Measurements from ENCODE around the gene RNF224.

RNF224 gene

DNA sequence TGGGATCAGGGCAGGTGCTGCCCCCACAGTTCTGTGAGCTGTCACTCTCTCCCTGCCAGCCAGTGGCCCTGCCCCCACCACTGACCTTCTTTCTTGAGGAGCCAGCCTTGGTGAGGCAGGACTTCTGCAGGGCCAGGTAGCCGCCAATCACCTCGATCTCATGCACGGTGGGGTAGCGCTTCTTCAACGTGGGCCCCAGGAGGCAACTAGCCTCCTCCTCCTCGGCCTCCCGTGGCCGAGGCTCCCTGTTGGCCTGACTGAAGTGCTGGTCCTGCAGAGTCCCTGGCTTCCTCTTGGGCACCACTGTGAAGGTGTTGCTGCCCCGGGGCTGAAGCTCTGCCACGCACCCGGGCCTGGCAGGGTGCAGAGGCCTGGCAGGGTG is 28.4 kb upstream of the RNF224 start:
- TF ChIP-seq GATA3 (IDR thresholded peaks at IDR 0.05; ENCODE audit: low read depth, low read length): no peak
- TF ChIP-seq GATA2 (IDR thresholded peaks at IDR 0.05; ENCODE audit: low read depth, low read length): no peak

DNA sequence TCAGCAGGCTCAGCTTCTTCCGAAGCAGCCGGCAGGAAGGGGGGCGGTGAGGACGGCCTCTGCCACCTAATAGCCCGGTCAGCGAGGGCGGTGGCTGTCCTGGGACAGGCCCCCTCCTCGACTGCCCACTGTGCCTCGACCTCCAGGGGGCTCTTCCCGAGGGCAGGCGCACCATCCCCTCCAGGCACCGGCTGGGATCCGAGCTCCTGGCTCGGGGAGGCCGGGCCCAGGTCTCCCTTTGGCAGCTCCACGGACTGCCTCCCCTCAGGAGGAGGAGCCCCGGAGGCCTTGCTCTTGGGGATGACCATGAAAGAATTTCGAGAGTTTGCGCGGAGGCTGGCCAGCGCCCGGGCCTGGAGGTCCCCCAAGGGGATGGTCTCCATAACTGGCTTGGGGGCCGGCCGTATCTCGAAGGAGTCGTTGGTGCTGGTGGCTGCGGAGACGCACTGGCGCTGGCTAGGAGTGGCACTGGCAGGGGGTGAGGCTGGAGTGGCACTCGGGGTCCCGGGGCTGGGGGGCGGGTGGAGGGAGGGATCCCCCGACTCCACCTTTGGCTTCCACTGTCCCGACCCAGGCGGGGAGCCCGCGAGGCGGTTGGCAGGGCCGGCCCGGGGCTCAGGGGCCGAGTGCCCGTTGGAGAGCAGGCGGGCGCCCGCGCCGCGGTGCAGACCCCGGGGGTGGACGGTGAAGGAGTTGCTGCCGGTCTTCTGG is 27.7 kb upstream of the RNF224 start:
- no peak for TF ChIP-seq GATA2 (IDR thresholded peaks at IDR 0.05; ENCODE audit: low read depth, low read length)
- TF ChIP-seq GATA3 (IDR thresholded peaks at IDR 0.05; ENCODE audit: low read depth, low read length): no peak

DNA sequence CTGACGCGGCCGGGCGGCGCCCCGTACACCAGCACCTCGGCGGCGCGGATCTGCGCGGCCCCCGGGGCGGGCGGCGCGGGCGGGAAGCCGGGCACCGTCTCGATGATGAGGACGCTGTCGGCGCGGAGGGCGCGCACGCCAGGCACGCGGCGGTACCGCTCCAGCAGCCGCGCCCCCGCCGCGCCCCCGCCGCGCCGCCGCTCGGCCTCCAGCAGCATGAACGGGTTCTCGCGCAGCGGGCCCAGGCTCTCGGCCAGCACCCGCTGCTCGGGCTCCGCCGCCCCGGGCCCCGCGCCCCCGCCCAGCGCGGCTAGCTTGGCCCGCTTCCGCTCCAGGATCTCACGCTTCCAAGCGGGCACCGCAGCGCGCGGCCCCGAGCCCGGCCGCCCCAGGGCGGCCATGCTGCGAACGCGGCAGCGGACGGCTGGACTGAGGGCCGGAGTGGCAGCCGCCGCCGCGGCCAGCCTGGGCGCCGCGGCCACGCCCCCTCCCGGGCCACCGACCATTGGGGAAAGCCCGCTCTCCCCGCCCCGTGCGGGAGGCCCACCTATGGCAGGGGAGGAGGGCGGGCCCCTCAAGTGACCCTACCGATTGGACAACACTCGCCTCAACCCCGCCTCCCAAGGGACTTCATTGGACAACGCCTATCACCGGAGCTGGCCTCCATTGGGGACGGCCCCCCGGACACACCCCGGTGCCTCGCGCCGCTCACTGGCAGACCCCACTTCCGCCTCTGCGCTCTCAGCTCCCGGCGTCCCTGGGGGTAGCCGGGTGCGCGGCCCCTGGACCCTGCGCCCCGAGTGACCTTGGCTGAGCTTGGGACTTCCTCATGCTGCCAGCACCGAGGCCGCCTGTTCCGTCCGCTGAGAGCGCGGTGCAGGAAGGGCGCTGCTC is 26.7 kb upstream of the RNF224 start, which contains the start of gene TPRN:
Gene TPRN (minus strand): TSS at position 431 of the 894 bp plus-strand sequence. CDS start 30 bp downstream, at position 401.
- TF ChIP-seq GATA3 (IDR thresholded peaks at IDR 0.05; ENCODE audit: low read depth, low read length) (no peak), GATA2 (IDR thresholded peaks at IDR 0.05; ENCODE audit: low read depth, low read length) (no peak)

DNA sequence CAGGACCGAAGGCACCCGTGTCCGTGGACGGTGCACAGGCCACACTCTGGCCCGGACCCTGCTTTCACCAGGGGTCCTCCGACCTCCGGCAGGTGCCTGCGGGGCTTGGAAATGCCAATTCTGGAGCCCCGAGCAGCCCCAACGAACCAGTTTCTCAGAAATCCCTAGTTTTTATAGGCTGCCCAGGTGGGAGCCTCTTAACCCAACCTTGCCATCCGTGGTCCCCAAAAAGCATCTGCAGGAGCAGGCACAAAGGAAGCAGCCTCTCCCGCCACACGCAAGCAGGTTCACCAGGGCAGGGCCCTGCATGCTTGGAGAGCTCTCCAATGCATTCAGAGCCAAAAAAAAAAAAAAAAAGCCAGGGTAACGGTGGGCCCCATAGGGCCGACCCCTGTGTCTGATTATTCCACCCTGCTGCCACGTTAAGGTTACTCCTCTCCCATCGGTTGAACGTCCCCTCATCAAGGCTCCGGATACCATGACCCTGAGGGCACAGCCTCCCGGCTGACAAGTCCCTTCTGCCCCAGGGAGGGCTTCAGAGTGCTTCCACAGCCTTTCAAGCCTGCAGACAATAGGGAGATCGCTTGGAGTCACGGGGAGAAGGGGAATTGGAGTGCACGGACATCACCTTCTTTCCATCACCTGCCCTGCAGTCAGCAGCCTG is 26.0 kb upstream of the RNF224 start:
- TF ChIP-seq GATA2 (IDR thresholded peaks at IDR 0.05; ENCODE audit: low read depth, low read length): no peak

DNA sequence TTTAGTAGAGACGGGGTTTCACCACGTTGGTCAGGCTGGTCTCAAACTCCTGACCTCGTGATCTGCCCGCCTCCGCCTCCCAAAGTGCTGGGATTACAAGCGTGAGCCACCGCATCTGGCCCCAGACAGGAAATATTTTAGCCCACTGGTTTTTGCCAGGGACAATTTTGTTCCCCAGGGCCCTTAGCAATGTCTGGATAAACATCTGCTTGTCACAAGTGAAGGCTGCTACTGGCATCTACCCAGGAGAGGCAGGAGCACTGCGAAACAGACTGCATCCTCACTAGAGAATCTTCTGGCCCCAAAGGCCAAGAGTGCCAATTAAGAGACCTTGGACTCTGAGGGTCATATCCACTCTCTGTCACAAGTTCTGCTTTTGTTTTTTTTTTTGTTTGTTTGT is 24.3 kb upstream of the RNF224 start:
- TF ChIP-seq GATA2 (IDR thresholded peaks at IDR 0.05; ENCODE audit: low read depth, low read length) (no peak), GATA3 (IDR thresholded peaks at IDR 0.05; ENCODE audit: low read depth, low read length) (no peak)

DNA sequence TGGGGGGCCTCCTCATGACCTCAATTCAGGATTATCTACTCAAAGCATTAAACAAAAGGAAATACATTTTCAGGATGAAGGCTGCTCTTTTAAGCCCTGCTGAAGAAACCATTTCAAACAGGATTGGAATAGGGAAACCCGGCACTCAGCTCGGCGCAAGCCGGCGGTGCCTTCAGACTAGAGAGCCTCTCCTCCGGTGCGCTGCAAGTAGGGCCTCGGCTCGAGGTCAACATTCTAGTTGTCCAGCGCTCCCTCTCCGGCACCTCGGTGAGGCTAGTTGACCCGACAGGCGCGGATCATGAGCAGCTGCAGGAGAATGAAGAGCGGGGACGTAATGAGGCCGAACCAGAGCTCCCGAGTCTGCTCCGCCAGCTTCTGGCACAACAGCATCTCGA is 22.6 kb upstream of the RNF224 start:
- no peak for TF ChIP-seq GATA3 (IDR thresholded peaks at IDR 0.05; ENCODE audit: low read depth, low read length)
- no peak for TF ChIP-seq GATA2 (IDR thresholded peaks at IDR 0.05; ENCODE audit: low read depth, low read length)

DNA sequence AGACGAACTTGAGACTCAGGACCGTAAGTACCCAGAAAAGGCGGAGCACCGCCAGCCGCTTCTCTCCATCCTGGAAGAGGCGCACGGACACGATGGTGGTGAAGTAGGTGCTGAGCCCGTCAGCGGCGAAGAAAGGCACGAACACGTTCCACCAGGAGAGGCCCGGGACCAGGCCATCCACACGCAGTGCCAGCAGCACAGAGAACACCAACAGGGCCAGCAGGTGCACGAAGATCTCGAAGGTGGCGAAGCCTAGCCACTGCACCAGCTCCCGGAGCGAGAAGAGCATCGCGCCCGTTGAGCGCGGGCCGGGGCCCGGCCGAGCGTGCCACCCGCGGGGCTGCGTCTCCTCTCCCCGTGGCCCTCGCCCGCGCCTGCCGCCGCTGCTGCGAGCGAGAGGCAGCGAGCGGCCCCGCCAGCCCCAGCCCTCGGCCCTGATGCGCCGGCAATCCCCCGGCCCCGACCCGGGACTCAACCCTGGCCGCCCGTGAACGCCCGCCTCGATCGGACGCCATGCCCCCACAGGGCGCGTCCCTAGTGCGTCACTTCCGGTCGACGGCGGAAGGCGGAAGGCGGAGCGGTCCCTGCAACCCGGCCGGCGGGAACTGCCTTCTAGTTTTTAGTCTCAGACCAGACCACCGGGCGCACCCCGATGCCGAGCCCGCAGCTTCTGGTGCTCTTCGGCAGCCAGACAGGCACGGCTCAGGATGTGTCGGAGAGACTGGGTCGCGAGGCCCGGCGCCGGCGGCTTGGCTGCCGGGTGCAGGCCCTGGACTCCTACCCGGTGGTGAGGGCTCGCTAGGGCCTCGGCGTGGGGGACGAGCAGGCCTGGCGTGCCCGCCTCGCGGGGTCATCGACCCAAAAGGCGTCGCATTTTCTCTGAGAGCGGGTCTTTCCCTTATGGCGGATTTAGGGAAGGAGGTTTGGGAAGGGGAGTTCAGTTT is 21.9 kb upstream of the RNF224 start, which contains the start of the genes NDOR1 and TMEM203:
Gene NDOR1 (plus strand): TSS at position 575 of the 944 bp plus-strand sequence. CDS start 78 bp downstream, at position 653.
Gene TMEM203 (minus strand): TSS at position 523 of the 944 bp plus-strand sequence. CDS start 234 bp downstream, at position 289.
- TF ChIP-seq GATA2 (IDR thresholded peaks at IDR 0.05; ENCODE audit: low read depth, low read length): no peak

DNA sequence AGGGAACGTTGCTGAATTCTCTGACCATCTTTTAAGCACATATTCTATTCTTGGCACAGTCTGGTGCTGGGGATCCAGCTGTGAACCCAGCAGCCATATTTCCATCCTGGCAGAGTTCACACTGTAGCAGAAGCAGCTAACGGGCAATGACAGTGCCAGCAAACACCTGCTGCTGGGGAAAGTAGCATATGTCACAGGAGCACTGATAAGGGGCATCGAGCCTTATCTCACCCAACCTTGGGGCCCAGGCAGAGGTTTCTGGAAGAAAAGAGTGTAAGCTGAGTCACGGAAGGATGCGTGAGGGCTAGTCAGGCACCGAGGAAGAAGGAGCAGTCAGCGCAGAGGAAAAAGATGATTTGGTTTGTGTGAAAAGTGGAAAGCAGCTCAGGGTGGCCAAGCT is 20.7 kb upstream of the RNF224 start:
- no peak for TF ChIP-seq GATA2 (IDR thresholded peaks at IDR 0.05; ENCODE audit: low read depth, low read length)
- TF ChIP-seq GATA3 (IDR thresholded peaks at IDR 0.05; ENCODE audit: low read depth, low read length): no peak

DNA sequence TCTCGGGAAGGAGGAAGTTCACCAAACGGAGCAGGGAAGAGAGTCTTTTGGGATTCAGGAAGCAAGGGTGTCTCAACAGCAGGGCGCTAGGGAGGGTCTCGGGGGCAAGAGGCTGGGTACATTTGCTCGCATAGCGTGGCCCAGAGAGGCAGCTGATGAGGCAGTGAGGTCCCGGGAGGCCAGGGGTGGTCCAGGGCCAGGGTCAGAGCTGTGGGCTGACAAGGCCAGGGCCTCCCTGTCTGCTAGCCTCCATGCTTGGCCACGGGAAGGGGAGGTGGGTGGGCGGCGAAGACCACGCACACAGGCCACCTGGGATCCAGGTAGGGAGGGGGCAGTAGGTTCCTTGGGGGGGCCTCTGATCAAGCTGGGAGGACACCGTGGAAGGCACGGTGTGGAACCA is 15.8 kb upstream of the RNF224 start:
- TF ChIP-seq GATA3 (IDR thresholded peaks at IDR 0.05; ENCODE audit: low read depth, low read length) (no peak), GATA2 (IDR thresholded peaks at IDR 0.05; ENCODE audit: low read depth, low read length) (no peak)

DNA sequence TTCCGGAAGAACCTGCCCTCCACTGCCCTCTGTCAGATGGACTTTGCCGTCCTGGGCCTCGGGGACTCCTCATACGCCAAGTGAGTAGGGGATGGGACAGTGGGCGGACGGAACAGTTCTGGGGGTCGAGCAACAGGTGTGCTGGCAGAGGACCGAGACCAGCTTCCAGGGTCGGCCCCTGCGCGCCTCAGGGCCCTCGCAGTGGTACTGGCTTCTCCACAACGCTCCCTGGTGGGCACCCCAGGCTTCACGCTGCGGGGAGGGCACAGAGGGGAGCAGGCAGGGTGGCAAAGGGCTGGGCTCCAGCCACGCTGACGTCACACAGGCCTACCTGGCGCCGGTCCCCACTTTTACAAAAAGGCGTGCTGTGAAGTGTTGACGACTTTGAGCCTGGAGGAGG is 14.8 kb upstream of the RNF224 start:
- TF ChIP-seq GATA3 (IDR thresholded peaks at IDR 0.05; ENCODE audit: low read depth, low read length) (no peak), GATA2 (IDR thresholded peaks at IDR 0.05; ENCODE audit: low read depth, low read length) (no peak)

DNA sequence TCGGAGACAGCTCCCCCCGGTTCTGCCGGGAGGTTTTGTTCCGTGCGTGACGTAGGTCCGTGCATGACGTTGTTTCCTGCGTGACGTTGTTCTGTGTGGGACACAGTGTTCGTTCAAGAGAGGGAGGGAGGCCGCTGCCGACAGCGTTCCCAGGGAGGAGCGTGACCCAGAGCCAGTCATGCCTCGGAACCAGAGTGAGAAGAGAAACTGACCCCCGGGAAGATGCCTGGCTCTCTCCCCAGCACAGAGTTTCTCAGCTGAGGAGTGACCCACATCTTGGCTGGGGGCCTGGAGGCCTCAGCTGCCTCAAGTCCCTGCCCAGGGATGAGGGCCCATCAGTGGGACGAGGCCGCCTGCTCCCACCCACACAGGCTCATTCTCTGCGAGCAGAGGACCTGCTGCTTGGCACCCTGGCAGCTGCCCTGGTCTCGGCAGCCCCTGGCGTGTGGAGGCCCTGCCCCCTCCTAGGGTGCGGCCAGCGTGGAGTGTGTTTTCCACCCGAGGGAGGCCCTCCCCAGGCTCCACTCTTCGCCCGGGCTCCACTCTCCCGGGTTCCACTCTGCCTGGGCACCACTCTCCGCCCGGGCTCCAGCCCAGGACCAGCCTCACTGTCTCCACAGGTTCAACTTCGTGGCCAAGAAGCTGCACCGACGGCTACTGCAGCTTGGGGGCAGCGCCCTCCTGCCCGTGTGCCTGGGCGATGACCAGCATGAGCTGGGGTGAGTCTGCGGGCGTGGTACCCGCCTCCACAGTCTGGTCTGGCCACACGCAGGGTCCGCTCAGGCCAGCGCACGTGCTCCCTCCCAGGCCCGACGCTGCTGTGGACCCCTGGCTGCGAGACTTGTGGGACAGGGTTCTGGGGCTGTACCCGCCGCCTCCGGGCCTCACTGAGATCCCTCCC is 13.9 kb upstream of the RNF224 start:
- TF ChIP-seq GATA3 (IDR thresholded peaks at IDR 0.05; ENCODE audit: low read depth, low read length) (no peak), GATA2 (IDR thresholded peaks at IDR 0.05; ENCODE audit: low read depth, low read length) (no peak)

DNA sequence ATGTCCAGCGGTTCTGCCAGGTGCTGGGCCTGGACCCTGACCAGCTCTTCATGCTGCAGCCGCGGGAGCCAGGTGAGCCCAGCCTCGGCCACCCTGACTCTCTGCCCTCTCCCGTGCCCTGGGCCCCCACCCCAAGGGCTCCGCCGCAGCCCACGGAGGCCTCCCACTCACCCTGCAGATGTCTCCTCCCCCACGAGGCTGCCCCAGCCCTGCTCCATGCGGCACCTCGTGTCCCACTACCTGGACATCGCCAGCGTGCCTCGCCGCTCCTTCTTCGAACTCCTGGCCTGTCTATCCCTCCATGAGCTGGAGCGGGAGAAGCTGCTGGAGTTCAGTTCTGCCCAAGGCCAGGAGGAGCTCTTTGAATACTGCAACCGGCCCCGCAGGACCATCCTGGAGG is 12.7 kb upstream of the RNF224 start:
- no peak for TF ChIP-seq GATA2 (IDR thresholded peaks at IDR 0.05; ENCODE audit: low read depth, low read length)
- no peak for TF ChIP-seq GATA3 (IDR thresholded peaks at IDR 0.05; ENCODE audit: low read depth, low read length)

All from SH-SY5Y (cell line).